PC-3 (cell line): Measurements from ENCODE around the gene OR2Y1. TPM values are rescaled to one million over a fixed set of nuclear protein-coding genes. Genes with fewer than 3 reads are reported as not detected.
A peak's percentile ranks its signal among the peaks of the same experiment; 100 is the strongest.

Source experiments
- ATAC-seq: fragments of 200-7000 bp; cut with Tn5 transposase; 2 replicates; pipeline ENCODE4 v1.9.1; 2020; ENCODE audit warnings: mild to moderate bottlenecking, moderate library complexity
- BruUV-seq: library from RNA; stranded (reverse); fragments of 400-500 nt; replicated peaks from 2 replicates; lab custom pipeline; 2021; lab: Mats Ljungman, UMichigan
- CTCF ChIA-PET: fragments of 300-600 bp; sonication (Branson Sonifier 250); formaldehyde crosslinking; loops from one replicate; lab custom pipeline; 2022; ENCODE audit warnings: antibody characterized with exemption; lab: Charles Lee
- POLR2A ChIA-PET: fragments of 300-600 bp; sonication (Branson Sonifier 250); formaldehyde crosslinking; loops from one replicate; lab custom pipeline; 2022; ENCODE audit warnings: antibody characterized with exemption; ENCODE audit not compliant: unreplicated experiment; lab: Charles Lee
- DNase-seq: peaks from one replicate; pipeline ENCODE4 v3.0.0-alpha.2; 2015
- H2AFZ ChIP-seq: fragments of 300-600 bp; sonication (generic); 2 replicates; pipeline ENCODE4 v1.6.0; 2016; ENCODE audit warnings: antibody characterized with exemption, low read length
- H3F3A ChIP-seq: fragments of 300-600 bp; sonication (generic); one replicate; pipeline ENCODE4 v1.6.0; 2017; ENCODE audit warnings: antibody characterized with exemption, low read length, control low read depth, mild to moderate bottlenecking; ENCODE audit not compliant: unreplicated experiment
- H3K27ac ChIP-seq: fragments of 300-600 bp; sonication (generic); 2 replicates; pipeline ENCODE4 v1.5.1; 2016; ENCODE audit warnings: mild to moderate bottlenecking, low read length
- H3K27me3 ChIP-seq: fragments of 300-600 bp; sonication (generic); 2 replicates; pipeline ENCODE4 v1.6.1; 2016; ENCODE audit warnings: low read length, mixed read lengths
- H3K36me3 ChIP-seq: fragments of 300-600 bp; sonication (generic); 2 replicates; pipeline ENCODE4 v1.6.1; 2016; ENCODE audit warnings: low read depth, mixed run types, low read length, mixed read lengths
- H3K4me1 ChIP-seq: fragments of 300-600 bp; sonication (generic); 2 replicates; pipeline ENCODE4 v1.5.1; 2016; ENCODE audit warnings: low read length; ENCODE audit not compliant: insufficient read depth
- H3K4me2 ChIP-seq: fragments of 300-600 bp; sonication (generic); 2 replicates; pipeline ENCODE4 v1.6.0; 2016; ENCODE audit warnings: low read length
- H3K4me3 ChIP-seq: fragments of 300-600 bp; sonication (generic); 2 replicates; pipeline ENCODE4 v1.5.1; 2016; ENCODE audit warnings: mild to moderate bottlenecking, low read length, mixed read lengths
- H3K79me2 ChIP-seq: fragments of 300-600 bp; sonication (generic); 2 replicates; pipeline ENCODE4 v1.6.1; 2017; ENCODE audit warnings: low read length, mixed read lengths
- H3K9ac ChIP-seq: fragments of 300-600 bp; sonication (generic); 2 replicates; pipeline ENCODE4 v1.6.0; 2016; ENCODE audit warnings: mild to moderate bottlenecking, low read length
- H3K9me2 ChIP-seq: fragments of 300-600 bp; sonication (generic); replicated peaks from 2 replicates; pipeline ENCODE4 v1.6.1; 2016; ENCODE audit warnings: mixed run types, low read length, mixed read lengths
- H3K9me3 ChIP-seq: fragments of 300-600 bp; sonication (generic); 2 replicates; pipeline ENCODE4 v1.6.1; 2016; ENCODE audit warnings: low read length, mixed read lengths
- H4K20me1 ChIP-seq: fragments of 300-600 bp; sonication (generic); 2 replicates; pipeline ENCODE4 v1.6.1; 2016; ENCODE audit warnings: low read length, mixed read lengths
- CTCF ChIP-seq: fragments of 300-600 bp; sonication (generic); conservative IDR thresholded peaks from 2 replicates; pipeline ENCODE4 v1.5.1; 2017; ENCODE audit warnings: antibody characterized with exemption, low read depth, mild to moderate bottlenecking, low read length
- EZH2 ChIP-seq: fragments of 300-600 bp; sonication (generic); IDR thresholded peaks from one replicate; pipeline ENCODE4 v1.6.1; 2017; ENCODE audit warnings: antibody characterized with exemption, mild to moderate bottlenecking, low read length; ENCODE audit not compliant: unreplicated experiment
- EZH2phosphoT487 ChIP-seq: fragments of 300-600 bp; sonication (generic); IDR thresholded peaks from 2 replicates; pipeline ENCODE4 v1.6.1; 2018; ENCODE audit warnings: mild to moderate bottlenecking, antibody characterized with exemption, low read length, borderline replicate concordance
- intact Hi-C: fragments of 100-400 bp; cut with micrococcal nuclease; formaldehyde crosslinking; loops from 2 replicates; pipeline ENCODE4 v1.9.0; 2023
- total RNA-seq: library from RNA; depleted of rRNA; stranded (reverse); fragments of >200 nt; gene quantifications from 2 replicates; pipeline ENCODE4 v1.2.3, GENCODE V29; 2014

OR2Y1 gene
- total RNA-seq, 1 experiment from 2014 or later = not detected

GRCh38 chr5:180739271-180739670 lies 587 bp downstream of the OR2Y1 start:
- no peak overlapping the region for H3K4me3 ChIP-seq
- no peak overlapping the region for H2AFZ ChIP-seq
- H3K4me2 ChIP-seq = no peak overlapping the region
- H3K9me3 ChIP-seq = no peaks in the 10 kb centered on the region
- ATAC-seq (no peak), DNase-seq (peak; percentile 26)
- no TSS peak for BruUV-seq
- H3K9ac ChIP-seq = no peak overlapping the region
- no peaks in the 10 kb centered on the region for H3F3A ChIP-seq
- intact Hi-C loops = no loop called here
- ChIA-PET POLR2A (no interaction called here), CTCF (no interaction called here)
- TF ChIP-seq EZH2 = no peak
- no peak for TF ChIP-seq EZH2phosphoT487
- TF ChIP-seq CTCF = no peak
- H3K9me2 ChIP-seq = no peaks in the 10 kb centered on the region
- no peak overlapping the region for H3K27ac ChIP-seq
- H3K27me3 ChIP-seq = peaks cover 91% of the 10 kb centered on the region
- no peaks in the 10 kb centered on the region for H3K79me2 ChIP-seq
- no peaks in the 10 kb centered on the region for H3K4me1 ChIP-seq
- H3K36me3 ChIP-seq = no peaks in the 10 kb centered on the region
- no peaks in the 10 kb centered on the region for H4K20me1 ChIP-seq

- no peaks in the 10 kb centered on the region for H3K4me1 ChIP-seq
- no peak overlapping the region for H3K4me3 ChIP-seq
- no TSS peak for BruUV-seq
- H3K9ac ChIP-seq = no peak overlapping the region
- no peaks in the 10 kb centered on the region for H4K20me1 ChIP-seq
- ATAC-seq = no peak
- H3K9me3 ChIP-seq = no peaks in the 10 kb centered on the region
- H2AFZ ChIP-seq = no peak overlapping the region
- no peak overlapping the region for H3K27ac ChIP-seq
- no peaks in the 10 kb centered on the region for H3K79me2 ChIP-seq
- CTCF ChIA-PET = no interaction called here
- POLR2A ChIA-PET = no interaction called here
- no peak overlapping the region for H3K4me2 ChIP-seq
- peaks cover 92% of the 10 kb centered on the region for H3K27me3 ChIP-seq
- H3K36me3 ChIP-seq = no peaks in the 10 kb centered on the region
- no peak for TF ChIP-seq CTCF
- no peak for TF ChIP-seq EZH2
- no peak for TF ChIP-seq EZH2phosphoT487
- no peak for DNase-seq
- no peaks in the 10 kb centered on the region for H3K9me2 ChIP-seq
- intact Hi-C loops = no loop called here
- no peaks in the 10 kb centered on the region for H3F3A ChIP-seq
These were observed 3.3 kb downstream of the OR2Y1 start for GRCh38 chr5:180736536-180736935.

DNA sequence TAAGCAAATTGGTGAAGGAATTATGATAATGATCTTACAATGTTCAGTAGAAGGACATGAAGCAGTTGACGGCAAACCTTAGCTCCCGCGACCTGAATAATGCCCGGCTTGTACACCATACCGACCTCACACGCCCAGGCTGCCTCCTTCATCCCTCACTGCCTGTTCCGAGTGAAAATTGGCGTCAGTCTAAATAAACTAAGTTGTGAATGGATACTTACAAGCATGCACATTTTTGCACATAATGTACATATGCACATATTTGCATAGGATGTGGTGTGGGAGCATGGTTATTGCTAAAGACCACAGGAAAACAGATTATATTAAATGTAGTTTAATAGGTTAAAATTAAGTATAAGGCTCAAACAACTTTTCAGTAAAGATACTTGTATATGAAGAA lies 14.9 kb downstream of the OR2Y1 start:
- no peak for ATAC-seq
- Histone ChIP-seq H3K4me1 (no peaks in the 10 kb centered on the region), H3K9ac (no peak overlapping the region), H2AFZ (no peak overlapping the region), H3K27me3 (peaks cover 81% of the 10 kb centered on the region), H3K9me3 (no peaks in the 10 kb centered on the region), H3K9me2 (no peaks in the 10 kb centered on the region), H3F3A (no peaks in the 10 kb centered on the region), H4K20me1 (no peaks in the 10 kb centered on the region), H3K27ac (no peak overlapping the region), H3K4me2 (no peak overlapping the region), H3K79me2 (no peaks in the 10 kb centered on the region), H3K4me3 (no peak overlapping the region), H3K36me3 (no peaks in the 10 kb centered on the region)
- no TSS peak for BruUV-seq
- DNase-seq = no peak
- intact Hi-C loops = no loop called here
- CTCF ChIA-PET = no interaction called here
- POLR2A ChIA-PET = no interaction called here
- no peak for TF ChIP-seq EZH2
- no peak for TF ChIP-seq EZH2phosphoT487
- TF ChIP-seq CTCF = no peak
